Prostate gland (tissue), 2 donors: Measurements from ENCODE around the gene HBS1L. TPM values are rescaled to one million over a fixed set of nuclear protein-coding genes. Genes with fewer than 3 reads are reported as not detected.

Source experiments
- DNase-seq: peaks from one replicate; pipeline ENCODE4 v3.0.0-alpha.2; 2019; ENCODE audit warnings: low spot score
- H3K27ac ChIP-seq, 2 donors: fragments of 200-600 bp; sonication (generic); 2 replicates each; pipeline ENCODE4 v1.5.1; 2017 to 2019
- H3K27me3 ChIP-seq: fragments of 200-600 bp; sonication (generic); replicated peaks from 2 replicates; pipeline ENCODE4 v1.5.1; 2019; ENCODE audit not compliant: insufficient read depth
- H3K36me3 ChIP-seq, 2 donors: fragments of 200-600 bp; sonication (generic); 1 replicate in 1 of 2; 2 replicates in 1 of 2; pipeline versions ENCODE4 v1.5.1 to v1.8.1; 2017 to 2019
- H3K4me1 ChIP-seq: fragments of 200-600 bp; sonication (generic); replicated peaks from 2 replicates; pipeline ENCODE4 v1.5.1; 2019
- H3K4me3 ChIP-seq, 2 donors: fragments of 200-600 bp; sonication (generic); 2 replicates each; pipeline ENCODE4 v1.5.1; 2017 to 2019
- H3K9me3 ChIP-seq: fragments of 200-600 bp; sonication (generic); 2 replicates; pipeline ENCODE4 v1.5.1; 2017
- CTCF ChIP-seq, 4 experiments: fragments of 200-600 bp in 2 of 4; fragments of 450-650 bp in 2 of 4; sonication (generic) in 2 of 4; IDR thresholded peaks; 1 replicate in 3 of 4; 2 replicates in 1 of 4; pipeline ENCODE4 v1.5.1; 2016 to 2019; ENCODE audit warnings: antibody characterized with exemption in 4 of 4, mild to moderate bottlenecking in 2 of 4, moderate library complexity in 2 of 4
- POLR2A ChIP-seq: fragments of 450-650 bp; IDR thresholded peaks from one replicate; pipeline ENCODE4 v1.6.1; 2016; ENCODE audit warnings: antibody characterized with exemption, mild to moderate bottlenecking
- POLR2AphosphoS5 ChIP-seq: sonication (generic); formaldehyde crosslinking; IDR thresholded peaks from one replicate; pipeline ENCODE4 v1.6.1; 2017; ENCODE audit warnings: antibody characterized with exemption
- WGBS: methylation state at CpG from one replicate; pipeline ENCODE4 v1.1.5; 2018; 5-methylcytosine and 5-hydroxymethylcytosine counted together
- intact Hi-C: fragments of 100-400 bp; cut with DNase I; formaldehyde crosslinking; loops from one replicate; pipeline ENCODE4 v1.14.2; 2022
- total RNA-seq, 2 donors: library from RNA; depleted of rRNA; stranded (reverse); fragments of >200 nt; gene quantifications; one replicate each; pipeline ENCODE4 v1.1.0, GENCODE V29; 2016

HBS1L gene
- total RNA-seq, 2 donors from 2014 or later = 54.2 to 72.1 TPM

GRCh38 chr6:135056632-135057031 is 2.0 kb upstream of the HBS1L start:
- Histone ChIP-seq H3K36me3 (no peaks in the 10 kb centered on the region), H3K27me3 (no peaks in the 10 kb centered on the region), H3K9me3 (no peaks in the 10 kb centered on the region), H3K4me3 (no peak overlapping the region), H3K27ac (no peak overlapping the region), H3K4me1 (no peaks in the 10 kb centered on the region)
- DNase-seq = no peak
- TF ChIP-seq POLR2AphosphoS5 = no peak
- TF ChIP-seq POLR2A = no peak
- TF ChIP-seq CTCF (IDR thresholded peaks at IDR 0.05) = no peak
- 91% methylated on average over 5 of the region's 5 CpGs for WGBS
- intact Hi-C loops = no loop called here

- TF ChIP-seq CTCF (IDR thresholded peaks at IDR 0.05) (no peak), POLR2A (no peak), POLR2AphosphoS5 (no peak)
- H3K9me3 ChIP-seq = no peaks in the 10 kb centered on the region
- no peaks in the 10 kb centered on the region for H3K36me3 ChIP-seq
- no peaks in the 10 kb centered on the region for H3K27me3 ChIP-seq
- 0% methylated on average over 9 of the region's 9 CpGs for WGBS
- DNase-seq = peak; percentile 7
- H3K4me3 ChIP-seq = peak overlapping the region; percentile 66 to 75
- H3K4me1 ChIP-seq = no peaks in the 10 kb centered on the region
- intact Hi-C loops = no loop called here
- peak overlapping the region; percentile 77 to 79 for H3K27ac ChIP-seq
Observed at GRCh38 chr6:135054226-135054568, 425 bp downstream of the HBS1L start.

GRCh38 chr6:135053406-135053805 is 1.2 kb downstream of the HBS1L start:
- DNase-seq = no peak
- H3K36me3 ChIP-seq = no peaks in the 10 kb centered on the region
- intact Hi-C loops = no loop called here
- no peaks in the 10 kb centered on the region for H3K9me3 ChIP-seq
- peak overlapping the region in 1 of 2 donors; percentile 75 for H3K4me3 ChIP-seq
- no peaks in the 10 kb centered on the region for H3K4me1 ChIP-seq
- no peak overlapping the region for H3K27ac ChIP-seq
- no peaks in the 10 kb centered on the region for H3K27me3 ChIP-seq
- 22% methylated on average over 2 of the region's 2 CpGs for WGBS
- no peak for TF ChIP-seq POLR2A
- TF ChIP-seq CTCF (IDR thresholded peaks at IDR 0.05) = no peak
- TF ChIP-seq POLR2AphosphoS5 = no peak

GRCh38 chr6:135052939-135053338 is 1.7 kb downstream of the HBS1L start:
- H3K4me3 ChIP-seq = no peak overlapping the region
- no peaks in the 10 kb centered on the region for H3K4me1 ChIP-seq
- no peak for DNase-seq
- H3K27ac ChIP-seq = no peak overlapping the region
- intact Hi-C loops = no loop called here
- WGBS = 42% methylated on average over 3 of the region's 3 CpGs
- H3K36me3 ChIP-seq = no peaks in the 10 kb centered on the region
- TF ChIP-seq POLR2AphosphoS5 (no peak), CTCF (IDR thresholded peaks at IDR 0.05) (no peak), POLR2A (no peak)
- no peaks in the 10 kb centered on the region for H3K27me3 ChIP-seq
- H3K9me3 ChIP-seq = no peaks in the 10 kb centered on the region

- H3K4me3 ChIP-seq = no peak overlapping the region
Observed at GRCh38 chr6:135048915-135049314, 5.7 kb downstream of the HBS1L start.

More at GRCh38 chr6:135048915-135049314, 5.7 kb downstream of the HBS1L start:
- Histone ChIP-seq H3K36me3 (no peaks in the 10 kb centered on the region), H3K27ac (no peak overlapping the region), H3K27me3 (no peaks in the 10 kb centered on the region), H3K4me1 (no peaks in the 10 kb centered on the region), H3K9me3 (no peaks in the 10 kb centered on the region)
- intact Hi-C loops = no loop called here
- 94% methylated on average over 2 of the region's 2 CpGs for WGBS
- TF ChIP-seq CTCF (IDR thresholded peaks at IDR 0.05) (no peak), POLR2A (no peak), POLR2AphosphoS5 (no peak)
- DNase-seq = no peak
